ENCODE results near the gene IL33.

Gene IL33

DNA sequence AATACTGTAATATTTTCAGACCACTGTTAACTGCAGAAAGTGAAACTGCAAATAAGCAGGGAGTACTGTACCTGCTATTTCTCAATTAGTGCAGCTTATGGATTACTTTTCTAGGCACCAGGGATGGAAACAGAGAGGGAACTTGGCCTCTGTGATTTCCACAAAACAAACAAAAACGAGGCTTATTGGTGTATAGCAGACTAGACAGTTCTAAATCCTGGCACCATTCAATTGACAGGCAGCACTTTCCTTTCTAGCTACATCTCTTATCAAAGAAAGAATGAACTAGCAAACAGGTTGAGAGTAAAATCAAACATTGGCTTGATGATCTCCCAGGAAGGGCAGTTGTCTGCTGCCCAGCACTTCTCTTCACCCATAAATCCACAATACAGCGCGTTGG, 16.0 kb upstream of the IL33 start:
- ATAC-seq, result no peak
- no peak for TF ChIP-seq ZFP3 (CRISPR knock-in tag; IDR thresholded peaks at IDR 0.05)
- no peak for TF ChIP-seq ZC3H10 (CRISPR knock-in tag; IDR thresholded peaks at IDR 0.05)
- TF ChIP-seq ZNF565 (CRISPR knock-in tag; conservative IDR thresholded peaks at IDR 0.05; ENCODE audit: low read depth), result no peak
- TF ChIP-seq ARNTL (CRISPR knock-in tag; IDR thresholded peaks at IDR 0.05; ENCODE audit: borderline replicate concordance, low read depth), result no peak
- TF ChIP-seq TOX (CRISPR knock-in tag; IDR thresholded peaks at IDR 0.05; ENCODE audit: borderline replicate concordance), result no peak
- TF ChIP-seq ESRRG (CRISPR knock-in tag; IDR thresholded peaks at IDR 0.05), result no peak

DNA sequence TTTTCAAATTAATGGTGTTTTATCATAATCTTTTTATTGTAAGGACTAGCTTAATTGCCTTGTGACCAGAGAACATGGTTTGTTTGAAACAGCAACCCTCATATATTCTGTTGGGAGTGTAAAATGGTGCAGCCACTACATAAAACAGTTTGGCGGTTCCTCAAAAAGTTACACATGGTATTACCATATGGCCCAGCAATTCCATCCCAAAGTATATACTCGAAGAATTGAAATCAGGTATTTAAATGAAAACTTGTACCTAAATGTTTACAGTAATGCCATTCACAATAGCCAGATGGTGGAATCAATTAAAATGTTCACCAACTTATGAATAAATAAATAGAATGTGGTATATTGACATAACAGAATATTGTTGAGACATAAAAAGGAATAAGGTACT, 14.8 kb upstream of the IL33 start:
- no peak for ATAC-seq
- TF ChIP-seq TOX (CRISPR knock-in tag; IDR thresholded peaks at IDR 0.05; ENCODE audit: borderline replicate concordance) (no peak), BACH2 (CRISPR knock-in tag; IDR thresholded peaks at IDR 0.05; ENCODE audit: borderline replicate concordance) (no peak), RARB (CRISPR knock-in tag; IDR thresholded peaks at IDR 0.05) (no peak), ZNF565 (CRISPR knock-in tag; conservative IDR thresholded peaks at IDR 0.05; ENCODE audit: low read depth) (no peak), CSDC2 (CRISPR knock-in tag; IDR thresholded peaks at IDR 0.05) (no peak), GLIS3 (CRISPR knock-in tag; IDR thresholded peaks at IDR 0.05) (no peak), TCF4 (CRISPR knock-in tag; IDR thresholded peaks at IDR 0.05; ENCODE audit: borderline replicate concordance) (no peak)

DNA sequence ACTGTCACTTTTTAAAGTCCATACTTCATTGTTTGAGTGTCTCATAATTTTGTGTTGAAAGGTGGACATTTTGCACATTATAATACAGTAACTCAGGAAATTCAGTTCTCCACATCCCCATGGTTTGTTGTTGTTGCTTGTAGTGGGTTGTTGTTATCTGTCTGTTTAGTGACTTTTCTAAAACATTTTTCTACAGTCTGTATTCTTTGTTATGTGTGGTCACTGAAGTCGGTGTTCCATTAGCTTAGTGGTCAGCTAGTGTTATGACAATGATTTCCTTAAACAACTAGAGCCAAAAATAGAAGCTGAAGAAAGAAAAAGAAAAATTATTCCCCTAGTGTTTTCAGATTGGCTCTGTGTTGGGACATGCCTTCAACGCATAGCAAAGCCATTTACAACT, 5.6 kb upstream of the IL33 start:
- no peak for TF ChIP-seq RARB (CRISPR knock-in tag; IDR thresholded peaks at IDR 0.05)
- no peak for TF ChIP-seq TSHZ2 (CRISPR knock-in tag; IDR thresholded peaks at IDR 0.05)
- no peak for TF ChIP-seq ZNF8 (CRISPR knock-in tag; IDR thresholded peaks at IDR 0.05)
- no peak for TF ChIP-seq OSR1 (CRISPR knock-in tag; IDR thresholded peaks at IDR 0.05)
- TF ChIP-seq PATZ1 (CRISPR knock-in tag; IDR thresholded peaks at IDR 0.05; ENCODE audit: borderline replicate concordance), result no peak
- TF ChIP-seq, protein P1, sequence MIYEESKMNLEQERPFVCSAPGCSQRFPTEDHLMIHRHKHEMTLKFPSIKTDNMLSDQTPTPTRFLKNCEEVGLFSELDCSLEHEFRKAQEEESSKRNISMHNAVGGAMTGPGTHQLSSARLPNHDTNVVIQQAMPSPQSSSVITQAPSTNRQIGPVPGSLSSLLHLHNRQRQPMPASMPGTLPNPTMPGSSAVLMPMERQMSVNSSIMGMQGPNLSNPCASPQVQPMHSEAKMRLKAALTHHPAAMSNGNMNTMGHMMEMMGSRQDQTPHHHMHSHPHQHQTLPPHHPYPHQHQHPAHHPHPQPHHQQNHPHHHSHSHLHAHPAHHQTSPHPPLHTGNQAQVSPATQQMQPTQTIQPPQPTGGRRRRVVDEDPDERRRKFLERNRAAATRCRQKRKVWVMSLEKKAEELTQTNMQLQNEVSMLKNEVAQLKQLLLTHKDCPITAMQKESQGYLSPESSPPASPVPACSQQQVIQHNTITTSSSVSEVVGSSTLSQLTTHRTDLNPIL (CRISPR knock-in tag; IDR thresholded peaks at IDR 0.05; ENCODE audit: low read depth), result no peak
- no peak for TF ChIP-seq PPARA (CRISPR knock-in tag; IDR thresholded peaks at IDR 0.05; ENCODE audit: borderline replicate concordance)
- TF ChIP-seq TCF4 (CRISPR knock-in tag; IDR thresholded peaks at IDR 0.05; ENCODE audit: borderline replicate concordance), result no peak
- no peak for TF ChIP-seq ZC3H10 (CRISPR knock-in tag; IDR thresholded peaks at IDR 0.05)
- no peak for TF ChIP-seq BACH2 (CRISPR knock-in tag; IDR thresholded peaks at IDR 0.05; ENCODE audit: borderline replicate concordance)
- TF ChIP-seq ZNF70 (CRISPR knock-in tag; IDR thresholded peaks at IDR 0.05), result no peak
- TF ChIP-seq POU6F1 (CRISPR knock-in tag; IDR thresholded peaks at IDR 0.05; ENCODE audit: borderline replicate concordance, low read depth), result no peak
- TF ChIP-seq TOX (CRISPR knock-in tag; IDR thresholded peaks at IDR 0.05; ENCODE audit: borderline replicate concordance), result no peak
- TF ChIP-seq CSDC2 (CRISPR knock-in tag; IDR thresholded peaks at IDR 0.05), result no peak
- no peak for TF ChIP-seq ZFP3 (CRISPR knock-in tag; IDR thresholded peaks at IDR 0.05)
- no peak for TF ChIP-seq SNAI2 (CRISPR knock-in tag; IDR thresholded peaks at IDR 0.05)
- TF ChIP-seq ZFP30 (CRISPR knock-in tag; IDR thresholded peaks at IDR 0.05), result no peak
- TF ChIP-seq ISL1 (CRISPR knock-in tag; IDR thresholded peaks at IDR 0.05), result no peak
- TF ChIP-seq, protein P2, sequence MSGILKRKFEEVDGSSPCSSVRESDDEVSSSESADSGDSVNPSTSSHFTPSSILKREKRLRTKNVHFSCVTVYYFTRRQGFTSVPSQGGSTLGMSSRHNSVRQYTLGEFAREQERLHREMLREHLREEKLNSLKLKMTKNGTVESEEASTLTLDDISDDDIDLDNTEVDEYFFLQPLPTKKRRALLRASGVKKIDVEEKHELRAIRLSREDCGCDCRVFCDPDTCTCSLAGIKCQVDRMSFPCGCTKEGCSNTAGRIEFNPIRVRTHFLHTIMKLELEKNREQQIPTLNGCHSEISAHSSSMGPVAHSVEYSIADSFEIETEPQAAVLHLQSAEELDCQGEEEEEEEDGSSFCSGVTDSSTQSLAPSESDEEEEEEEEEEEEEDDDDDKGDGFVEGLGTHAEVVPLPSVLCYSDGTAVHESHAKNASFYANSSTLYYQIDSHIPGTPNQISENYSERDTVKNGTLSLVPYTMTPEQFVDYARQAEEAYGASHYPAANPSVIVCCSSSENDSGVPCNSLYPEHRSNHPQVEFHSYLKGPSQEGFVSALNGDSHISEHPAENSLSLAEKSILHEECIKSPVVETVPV (CRISPR knock-in tag; IDR thresholded peaks at IDR 0.05), result no peak
- no peak for ATAC-seq

Data from SK-N-SH treated with all-trans-retinoic acid at 6 μM for 48 hours (cell line).